ENCODE data around the gene DTD1. TPM values are rescaled to one million over a fixed set of nuclear protein-coding genes. Genes with fewer than 3 reads are reported as not detected.

DTD1 gene
- total RNA-seq, 6 experiments from 2014 or later = 5.4 to 21.2 (median 7.5) TPM

DNA sequence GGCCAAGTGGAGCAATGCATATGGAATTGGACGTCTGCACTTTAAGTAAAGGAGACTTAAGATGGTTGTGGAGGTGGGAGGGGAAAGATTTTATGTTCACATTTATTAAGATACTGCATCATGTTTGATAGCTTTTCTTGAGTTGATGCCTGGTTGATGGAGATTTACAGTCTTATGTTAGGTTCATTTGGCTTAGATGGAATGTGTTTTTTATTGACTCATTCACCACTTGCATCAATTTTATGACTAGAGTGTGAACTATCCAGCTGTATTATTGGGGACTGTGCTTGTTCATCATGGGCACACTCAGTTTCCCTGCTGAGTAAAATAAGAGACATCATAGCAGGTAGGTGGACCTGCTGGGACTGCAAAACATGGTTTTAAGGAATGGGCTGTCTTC lies 134.5 kb downstream of the DTD1 start:
- whole genome bisulfite sequencing (ENCODE audit: insufficient coverage, low coverage, low lambda C conversion rate, missing lambda C conversion rate) = 70% methylated on average over 1 of the region's 1 CpG
- no peak for DNase-seq
- H3K27me3 ChIP-seq = no peaks in the 10 kb centered on the region
- no peak overlapping the region for H3K4me3 ChIP-seq
- no peak for TF ChIP-seq POLR2A (IDR thresholded peaks at IDR 0.05)
- TF ChIP-seq, protein P1, sequence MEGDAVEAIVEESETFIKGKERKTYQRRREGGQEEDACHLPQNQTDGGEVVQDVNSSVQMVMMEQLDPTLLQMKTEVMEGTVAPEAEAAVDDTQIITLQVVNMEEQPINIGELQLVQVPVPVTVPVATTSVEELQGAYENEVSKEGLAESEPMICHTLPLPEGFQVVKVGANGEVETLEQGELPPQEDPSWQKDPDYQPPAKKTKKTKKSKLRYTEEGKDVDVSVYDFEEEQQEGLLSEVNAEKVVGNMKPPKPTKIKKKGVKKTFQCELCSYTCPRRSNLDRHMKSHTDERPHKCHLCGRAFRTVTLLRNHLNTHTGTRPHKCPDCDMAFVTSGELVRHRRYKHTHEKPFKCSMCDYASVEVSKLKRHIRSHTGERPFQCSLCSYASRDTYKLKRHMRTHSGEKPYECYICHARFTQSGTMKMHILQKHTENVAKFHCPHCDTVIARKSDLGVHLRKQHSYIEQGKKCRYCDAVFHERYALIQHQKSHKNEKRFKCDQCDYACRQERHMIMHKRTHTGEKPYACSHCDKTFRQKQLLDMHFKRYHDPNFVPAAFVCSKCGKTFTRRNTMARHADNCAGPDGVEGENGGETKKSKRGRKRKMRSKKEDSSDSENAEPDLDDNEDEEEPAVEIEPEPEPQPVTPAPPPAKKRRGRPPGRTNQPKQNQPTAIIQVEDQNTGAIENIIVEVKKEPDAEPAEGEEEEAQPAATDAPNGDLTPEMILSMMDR (IDR thresholded peaks at IDR 0.05) = no peak
- no peaks in the 10 kb centered on the region for H3K4me1 ChIP-seq
- peaks cover 0 to 3% (median 0%) of the 10 kb centered on the region in 4 donors for H3K9me3 ChIP-seq
- H3K36me3 ChIP-seq = no peaks in the 10 kb centered on the region
- intact Hi-C loops (cut with DNase I) = no loop called here
- ATAC-seq = no peak
- H3K27ac ChIP-seq = no peak overlapping the region

DNA sequence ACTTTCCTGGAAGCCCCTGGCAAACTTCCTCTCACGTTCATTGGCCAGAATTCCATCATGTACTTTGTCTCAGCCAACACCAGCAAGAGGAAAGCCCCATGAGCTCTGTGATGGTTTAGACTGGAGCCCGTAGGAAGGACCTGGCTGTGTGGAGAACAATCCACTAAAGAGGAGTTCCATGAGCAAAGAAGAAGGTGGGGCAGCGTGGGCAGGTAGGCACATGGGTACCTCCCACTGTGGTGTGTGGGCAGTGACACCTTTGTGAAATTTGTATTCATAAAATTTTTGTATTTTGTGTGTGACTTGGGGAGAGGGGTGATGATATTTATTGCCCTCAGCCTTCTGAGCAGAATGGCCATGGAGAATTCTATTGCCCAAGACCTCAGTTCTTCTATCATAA lies 136.2 kb downstream of the DTD1 start:
- H3K9me3 ChIP-seq = peaks cover 0 to 3% (median 0%) of the 10 kb centered on the region in 4 donors
- TF ChIP-seq, protein P1 (IDR thresholded peaks at IDR 0.05) = no peak
- no peak for TF ChIP-seq POLR2A (IDR thresholded peaks at IDR 0.05)
- no peaks in the 10 kb centered on the region for H3K36me3 ChIP-seq
- H3K27me3 ChIP-seq = no peaks in the 10 kb centered on the region
- WGBS (ENCODE audit: insufficient coverage, low coverage, low lambda C conversion rate, missing lambda C conversion rate) = 100% methylated on average over 2 of the region's 3 CpGs
- intact Hi-C loops (cut with DNase I) = no loop called here
- H3K4me1 ChIP-seq = no peaks in the 10 kb centered on the region
- DNase-seq = no peak
- no peak for ATAC-seq
- H3K4me3 ChIP-seq = no peak overlapping the region
- H3K27ac ChIP-seq = no peak overlapping the region

- no peak for DNase-seq
- Histone ChIP-seq H3K4me3 (no peak overlapping the region), H3K4me1 (no peaks in the 10 kb centered on the region), H3K36me3 (no peaks in the 10 kb centered on the region), H3K9me3 (peaks cover 0 to 3% (median 0%) of the 10 kb centered on the region in 4 donors), H3K27ac (no peak overlapping the region), H3K27me3 (no peaks in the 10 kb centered on the region)
- ATAC-seq = no peak
- WGBS (ENCODE audit: insufficient coverage, low coverage, low lambda C conversion rate, missing lambda C conversion rate) = 48% methylated on average over 2 of the region's 4 CpGs
- intact Hi-C loops (cut with DNase I) = no loop called here
- TF ChIP-seq, protein P1 (IDR thresholded peaks at IDR 0.05) = no peak
- TF ChIP-seq POLR2A (IDR thresholded peaks at IDR 0.05) = no peak
These were observed 137.1 kb downstream of the DTD1 start for GRCh38 chr20:18724788-18725464.

DNA sequence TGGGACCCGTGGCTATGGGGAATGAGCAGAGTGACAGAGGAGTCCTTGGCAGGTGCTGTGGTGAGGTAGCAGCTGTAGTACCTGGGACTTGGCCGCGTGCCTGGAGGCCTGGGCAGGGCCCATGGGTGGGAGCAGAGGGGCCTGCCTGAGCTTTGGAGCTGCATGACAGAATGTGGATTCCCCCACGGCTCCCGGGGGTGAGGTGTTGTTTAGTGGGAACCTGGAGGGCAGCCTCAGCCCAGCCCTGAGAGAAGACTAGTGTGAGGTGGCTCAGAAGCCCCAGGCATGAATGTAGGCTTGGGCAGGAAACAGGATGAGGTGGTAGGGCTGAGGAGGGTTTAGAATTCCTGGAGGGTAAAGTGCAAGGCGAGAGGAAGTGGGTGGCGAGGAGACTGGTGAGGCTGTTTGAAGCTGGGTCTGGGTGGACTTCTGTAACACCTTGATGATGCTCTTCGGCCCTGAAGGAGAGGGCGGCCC lies 139.2 kb downstream of the DTD1 start:
- H3K27ac ChIP-seq = no peak overlapping the region
- no peaks in the 10 kb centered on the region for H3K9me3 ChIP-seq
- H3K4me3 ChIP-seq = no peak overlapping the region
- no peaks in the 10 kb centered on the region for H3K4me1 ChIP-seq
- 74% methylated on average over 4 of the region's 9 CpGs for whole genome bisulfite sequencing (ENCODE audit: insufficient coverage, low coverage, low lambda C conversion rate, missing lambda C conversion rate)
- DNase-seq (no peak), ATAC-seq (no peak)
- intact Hi-C loops (cut with DNase I) = no loop called here
- no peaks in the 10 kb centered on the region for H3K36me3 ChIP-seq
- no peaks in the 10 kb centered on the region for H3K27me3 ChIP-seq
- TF ChIP-seq POLR2A (IDR thresholded peaks at IDR 0.05) = no peak
- TF ChIP-seq, protein P1 (IDR thresholded peaks at IDR 0.05) = no peak
